Fibroblast of pulmonary artery (primary cell): ENCODE results near the gene ACRV1.
A peak's percentile ranks its signal among the peaks of the same experiment; 100 is the strongest.

ENCODE experiments used
- DNase-seq: peaks from one replicate; pipeline ENCODE4 v3.0.0-alpha.2; 2010; ENCODE audit warnings: low read depth
- H3K4me3 ChIP-seq: replicated peaks from 2 replicates; pipeline ENCODE4 v1.5.1; 2011; ENCODE audit warnings: low read depth, mild to moderate bottlenecking, control low read depth, low read length, moderate library complexity
- TF ChIP-seq, protein P1 (sequence below): IDR thresholded peaks from 2 replicates; pipeline ENCODE4 v1.5.1; 2011; ENCODE audit warnings: mild to moderate bottlenecking, control low read depth, low read length, inconsistent platforms; ENCODE audit errors: missing control alignments

ACRV1 gene

DNA sequence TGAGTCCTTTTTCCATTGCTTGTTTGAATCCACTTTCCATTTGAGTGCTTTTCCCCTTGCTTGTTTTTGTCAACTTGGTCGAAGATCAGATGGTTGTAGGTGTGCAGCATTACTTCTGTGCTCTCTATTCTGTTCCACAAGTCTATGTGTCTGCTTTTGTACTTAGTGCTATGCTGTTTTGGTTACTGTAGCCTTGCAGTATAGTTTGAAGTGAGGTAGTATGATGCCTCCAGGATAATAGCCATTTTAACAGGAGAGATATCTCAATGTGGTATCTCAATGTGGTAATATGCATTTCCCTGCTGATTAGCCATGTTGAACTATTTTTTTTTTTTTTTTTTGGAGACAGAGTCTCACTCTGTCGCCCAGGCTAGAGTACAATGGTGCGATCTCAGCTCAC, 16.7 kb downstream of the ACRV1 start:
- no peak overlapping the region for H3K4me3 ChIP-seq
- no peak for DNase-seq
- TF ChIP-seq, protein P1, sequence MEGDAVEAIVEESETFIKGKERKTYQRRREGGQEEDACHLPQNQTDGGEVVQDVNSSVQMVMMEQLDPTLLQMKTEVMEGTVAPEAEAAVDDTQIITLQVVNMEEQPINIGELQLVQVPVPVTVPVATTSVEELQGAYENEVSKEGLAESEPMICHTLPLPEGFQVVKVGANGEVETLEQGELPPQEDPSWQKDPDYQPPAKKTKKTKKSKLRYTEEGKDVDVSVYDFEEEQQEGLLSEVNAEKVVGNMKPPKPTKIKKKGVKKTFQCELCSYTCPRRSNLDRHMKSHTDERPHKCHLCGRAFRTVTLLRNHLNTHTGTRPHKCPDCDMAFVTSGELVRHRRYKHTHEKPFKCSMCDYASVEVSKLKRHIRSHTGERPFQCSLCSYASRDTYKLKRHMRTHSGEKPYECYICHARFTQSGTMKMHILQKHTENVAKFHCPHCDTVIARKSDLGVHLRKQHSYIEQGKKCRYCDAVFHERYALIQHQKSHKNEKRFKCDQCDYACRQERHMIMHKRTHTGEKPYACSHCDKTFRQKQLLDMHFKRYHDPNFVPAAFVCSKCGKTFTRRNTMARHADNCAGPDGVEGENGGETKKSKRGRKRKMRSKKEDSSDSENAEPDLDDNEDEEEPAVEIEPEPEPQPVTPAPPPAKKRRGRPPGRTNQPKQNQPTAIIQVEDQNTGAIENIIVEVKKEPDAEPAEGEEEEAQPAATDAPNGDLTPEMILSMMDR: no peak

GRCh38 chr11:125662689-125663088, 18.0 kb downstream of the ACRV1 start:
- no peak overlapping the region for H3K4me3 ChIP-seq
- TF ChIP-seq, protein P1: no peak
- DNase-seq: no peak

DNA sequence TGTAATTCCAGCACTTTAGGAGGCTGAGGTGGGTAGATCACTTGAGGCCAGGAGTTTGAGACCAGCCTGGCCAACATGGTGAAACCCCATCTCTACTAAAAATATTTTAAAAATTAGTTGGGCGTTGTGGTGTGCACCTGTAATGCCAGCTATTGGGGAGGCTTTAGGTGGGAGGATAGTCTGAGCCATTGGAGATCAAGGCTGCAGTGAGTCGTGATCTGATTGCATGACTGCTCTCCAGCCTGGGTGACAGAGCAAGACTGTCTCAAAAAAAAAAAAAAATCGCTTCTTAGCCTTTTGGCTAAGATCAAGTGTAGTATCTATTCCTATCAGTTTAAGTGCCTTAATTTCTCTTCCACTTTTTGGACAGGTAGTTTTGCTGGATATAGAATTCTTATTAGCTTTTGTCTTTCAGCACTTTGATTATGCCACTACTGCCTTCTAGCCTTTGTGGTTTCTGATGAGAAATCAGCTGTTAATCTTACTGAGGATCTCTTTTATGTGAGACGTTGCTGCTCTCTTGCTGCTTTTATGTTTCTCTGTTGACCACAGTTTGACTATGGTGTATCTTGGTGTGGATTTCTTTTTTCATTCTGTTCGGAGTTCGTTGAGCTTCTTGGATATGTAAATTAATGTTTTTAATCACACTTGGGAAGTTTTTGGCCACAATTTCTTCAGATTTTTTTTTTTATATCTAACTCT, 31.0 kb downstream of the ACRV1 start:
- TF ChIP-seq, protein P1: no peak

GRCh38 chr11:125645871-125646270, 34.8 kb downstream of the ACRV1 start:
- H3K4me3 ChIP-seq: no peak overlapping the region
- TF ChIP-seq, protein P1: no peak
- DNase-seq: no peak

More for the DNA sequence above, 31.0 kb downstream of the ACRV1 start:
- H3K4me3 ChIP-seq: no peak overlapping the region
- DNase-seq: no peak

GRCh38 chr11:125638315-125638714, 42.3 kb downstream of the ACRV1 start:
- TF ChIP-seq, protein P1: no peak
- no peak for DNase-seq

GRCh38 chr11:125637840-125638239, 42.8 kb downstream of the ACRV1 start:
- TF ChIP-seq, protein P1: no peak
- no peak for DNase-seq
- no peak overlapping the region for H3K4me3 ChIP-seq

More at GRCh38 chr11:125638315-125638714, 42.3 kb downstream of the ACRV1 start:
- no peak overlapping the region for H3K4me3 ChIP-seq

- TF ChIP-seq, protein P1: no peak
- H3K4me3 ChIP-seq: peak overlapping the region; percentile 82
- DNase-seq: peak; percentile 18
Measured at GRCh38 chr11:125627236-125627910, 53.3 kb downstream of the ACRV1 start.
